HG03439 (cell line): ENCODE data around the gene ARPIN.
"Not testable (repeated sequence)": the region's sequence is repeated elsewhere in the genome, so short reads cannot be mapped to it uniquely, and the experiment has no call there.

ENCODE experiments used
- ATAC-seq: cut with Tn5 transposase; IDR thresholded peaks from one replicate; pipeline ENCODE4 v1.9.1; 2021; ENCODE audit warnings: mild to moderate bottlenecking, moderate library complexity; ENCODE audit not compliant: unreplicated experiment

Gene ARPIN

GRCh38 chr15:89878323-89878722 is 34.4 kb downstream of the ARPIN start:
- no peak for ATAC-seq

GRCh38 chr15:89877083-89877425 is 35.7 kb downstream of the ARPIN start:
- no peak for ATAC-seq

- no peak for ATAC-seq
Measured at GRCh38 chr15:89876396-89877082, 36.2 kb downstream of the ARPIN start.

GRCh38 chr15:89875741-89876140 is 37.0 kb downstream of the ARPIN start:
- no peak for ATAC-seq

- no peak for ATAC-seq
Measured at GRCh38 chr15:89874926-89875564, 37.7 kb downstream of the ARPIN start.

GRCh38 chr15:89870688-89871288 is 42.0 kb downstream of the ARPIN start:
- ATAC-seq: no peak

GRCh38 chr15:89870006-89870405 is 42.7 kb downstream of the ARPIN start:
- ATAC-seq: no peak

- ATAC-seq: not testable (repeated sequence)
Measured at GRCh38 chr15:89869490-89869889, 43.3 kb downstream of the ARPIN start.

- ATAC-seq: no peak
Measured at GRCh38 chr15:89864958-89865739, 47.6 kb downstream of the ARPIN start.

GRCh38 chr15:89863918-89864317 is 48.8 kb downstream of the ARPIN start:
- no peak for ATAC-seq

- ATAC-seq: no peak
Measured at GRCh38 chr15:89860891-89861290, 51.9 kb downstream of the ARPIN start.

GRCh38 chr15:89860431-89860830 is 52.3 kb downstream of the ARPIN start:
- ATAC-seq: no peak

- ATAC-seq: no peak
Measured at GRCh38 chr15:89858661-89859458, 53.9 kb downstream of the ARPIN start.

- ATAC-seq: no peak
Measured at GRCh38 chr15:89857673-89858072, 55.1 kb downstream of the ARPIN start.

- ATAC-seq: no peak
Measured at GRCh38 chr15:89855948-89856347, 56.8 kb downstream of the ARPIN start.

- not testable (repeated sequence) for ATAC-seq
Measured at GRCh38 chr15:89854863-89855262, 57.9 kb downstream of the ARPIN start.

GRCh38 chr15:89852342-89852995 is 60.3 kb downstream of the ARPIN start:
- ATAC-seq: no peak

GRCh38 chr15:89851673-89852341 is 60.9 kb downstream of the ARPIN start:
- peak; percentile 47 for ATAC-seq

- no peak for ATAC-seq
Measured at GRCh38 chr15:89848970-89849292, 63.8 kb downstream of the ARPIN start.

- ATAC-seq: no peak
Measured at GRCh38 chr15:89847101-89847500, 65.7 kb downstream of the ARPIN start.
